ENCODE data around the gene CFAP57.

- TF ChIP-seq POLR2A (IDR thresholded peaks at IDR 0.05; ENCODE audit: low read length) (no peak), GATA1 (IDR thresholded peaks at IDR 0.05; ENCODE audit: low read depth, low read length) (no peak)
Measured at GRCh38 chr1:43144237-43144636, 27.9 kb upstream of the CFAP57 start.
